ENCODE measurements around the gene DCD. TPM values are rescaled to one million over a fixed set of nuclear protein-coding genes. Genes with fewer than 3 reads are reported as not detected.
A peak's percentile ranks its signal among the peaks of the same experiment; 100 is the strongest.

Gene DCD
- total and polyA plus RNA-seq, 2 of the 8 experiments (the other 6 are each of a cell fraction or from before 2014, with no cell fraction given), result not detected

GRCh38 chr12:54667945-54668344 lies 19.8 kb upstream of the DCD start:
- POLR2A ChIA-PET (ENCODE audit: partially characterized antibody), result no interaction called here
- no peak overlapping the region for H4K8ac ChIP-seq (ENCODE audit: extremely low read depth, insufficient read depth, low read length)

More at GRCh38 chr12:54667945-54668344, 19.8 kb upstream of the DCD start:
- H3K4ac ChIP-seq (replicated peaks; ENCODE audit: insufficient read length, low read depth, low read length), result no peak overlapping the region
- no peak overlapping the region for H3K56ac ChIP-seq (replicated peaks; ENCODE audit: insufficient read length, low read depth, low read length)
- no peak overlapping the region for H3K4me3 ChIP-seq (ENCODE audit: extremely low read depth in 1 of 4, insufficient read depth in 2 of 4, low read depth in 3 of 4, low read length in 4 of 4)
- H3K27ac ChIP-seq (ENCODE audit: low read depth, low read length), result no peak overlapping the region
- no peaks in the 10 kb centered on the region for H3K27me3 ChIP-seq (replicated peaks in 1 of 4; ENCODE audit: control insufficient read depth in 3 of 4, extremely low read depth in 1 of 4, insufficient read depth in 3 of 4, low read length in 3 of 4)
- no peak overlapping the region for H2AK5ac ChIP-seq (ENCODE audit: low read depth, low read length)
- FAIRE-seq (no peak), DNase-seq (ENCODE audit: low read depth in 1 of 2, low spot score in 2 of 2) (no peak)
- H3K23ac ChIP-seq (ENCODE audit: insufficient read length), result no peak overlapping the region
- H4K5ac ChIP-seq (ENCODE audit: insufficient read length, low read depth, low read length), result no peak overlapping the region
- CTCF ChIA-PET (ENCODE audit: partially characterized antibody), result interaction anchor here (0.9 kb wide), 1 partner anchor 12 kb away, joined by 4 read pairs; no protein-coding TSS in a partner anchor
- no peak overlapping the region for H4K91ac ChIP-seq (replicated peaks; ENCODE audit: insufficient read length, low read length)
- H2BK12ac ChIP-seq (ENCODE audit: low read depth, low read length), result no peak overlapping the region
- no peaks in the 10 kb centered on the region for H3K9me3 ChIP-seq (ENCODE audit: insufficient read depth in 2 of 2, low read depth in 1 of 2, low read length in 1 of 2)
- H3K4me2 ChIP-seq (ENCODE audit: insufficient read depth in 1 of 2, low read depth in 2 of 2, low read length in 2 of 2), result no peak overlapping the region
- H2BK5ac ChIP-seq (ENCODE audit: low read depth, low read length), result no peak overlapping the region
- H2AFZ ChIP-seq (ENCODE audit: low read length), result peak overlapping the region; percentile 93; the same call in 1 of the 2 replicates
- H3K79me2 ChIP-seq (ENCODE audit: control insufficient read depth in 1 of 2, insufficient read depth in 2 of 2, low read length in 2 of 2), result no peaks in the 10 kb centered on the region
- H3K79me1 ChIP-seq (ENCODE audit: low read depth, low read length), result no peaks in the 10 kb centered on the region
- H3K23me2 ChIP-seq (ENCODE audit: low read depth, low read length), result no peaks in the 10 kb centered on the region
- H3K4me1 ChIP-seq (replicated peaks in 1 of 4; ENCODE audit: control insufficient read depth in 3 of 4, insufficient read depth in 4 of 4, low read length in 3 of 4), result no peaks in the 10 kb centered on the region
- H2BK15ac ChIP-seq (ENCODE audit: low read length), result no peak overlapping the region
- 85% methylated on average over 5 of the region's 5 CpGs; no CpG with 5 or more reads in 1 of the 2 experiments for WGBS, 2 experiments (ENCODE audit: extremely low coverage in 1 of 2, insufficient coverage in 1 of 2, insufficient read length in 1 of 2, insufficient replicate concordance in 2 of 2, low coverage in 1 of 2, low lambda C conversion rate in 2 of 2, missing lambda C conversion rate in 1 of 2)
- H3K18ac ChIP-seq (ENCODE audit: extremely low read depth, low read length), result no peak overlapping the region
- no peaks in the 10 kb centered on the region for H3K36me3 ChIP-seq (ENCODE audit: control insufficient read depth in 2 of 4, insufficient read depth in 4 of 4, low read length in 3 of 4)
- no peak overlapping the region for H2BK20ac ChIP-seq (ENCODE audit: low read length)
- H2BK120ac ChIP-seq (replicated peaks; ENCODE audit: low read depth, low read length), result no peak overlapping the region
- H4K20me1 ChIP-seq (replicated peaks in 1 of 2; ENCODE audit: control insufficient read depth in 1 of 2, insufficient read depth in 2 of 2, low read length in 2 of 2), result no peaks in the 10 kb centered on the region
- no peak overlapping the region for H3K9ac ChIP-seq (replicated peaks in 1 of 4; ENCODE audit: extremely low read depth in 1 of 4, low read depth in 3 of 4, low read length in 3 of 4)
- TF ChIP-seq, protein P1, sequence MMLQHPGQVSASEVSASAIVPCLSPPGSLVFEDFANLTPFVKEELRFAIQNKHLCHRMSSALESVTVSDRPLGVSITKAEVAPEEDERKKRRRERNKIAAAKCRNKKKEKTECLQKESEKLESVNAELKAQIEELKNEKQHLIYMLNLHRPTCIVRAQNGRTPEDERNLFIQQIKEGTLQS (IDR thresholded peaks at IDR 0.05; ENCODE audit: insufficient read depth, low read depth, low read length), result no peak
- peak; percentile 86 for TF ChIP-seq MAFK (IDR thresholded peaks at IDR 0.05; ENCODE audit: low read depth, low read length)
- no peak for TF ChIP-seq GTF2F1 (IDR thresholded peaks at IDR 0.05; ENCODE audit: borderline replicate concordance, low read depth, low read length)
- no peak for TF ChIP-seq EGR1 (IDR thresholded peaks at IDR 0.05; ENCODE audit: borderline replicate concordance, low read depth, low read length)
- TF ChIP-seq SP2 (IDR thresholded peaks at IDR 0.05; ENCODE audit: low read length), result no peak
- no peak overlapping the region for H3K14ac ChIP-seq (ENCODE audit: insufficient read length)
